Measurements from ENCODE around the gene ZKSCAN7.
A peak's percentile ranks its signal among the peaks of the same experiment; 100 is the strongest.

- no peak for TF ChIP-seq CTCF (conservative IDR thresholded peaks at IDR 0.05; ENCODE audit: low read depth in 2 of 2)
- TF ChIP-seq CREB1 (CRISPR knock-in tag; IDR thresholded peaks at IDR 0.05; ENCODE audit: low read depth), result no peak
- no peak for TF ChIP-seq ZNF114 (CRISPR knock-in tag; IDR thresholded peaks at IDR 0.05)
- TF ChIP-seq EZH2 (IDR thresholded peaks at IDR 0.05; ENCODE audit: low read depth, unreplicated experiment), result no peak
- TF ChIP-seq REST (IDR thresholded peaks at IDR 0.05; ENCODE audit: unreplicated experiment), result peak; percentile 9
- peak; percentile 84 for TF ChIP-seq POLR2AphosphoS5 (IDR thresholded peaks at IDR 0.05; ENCODE audit: low read depth)
- no peak for TF ChIP-seq JUNB (IDR thresholded peaks at IDR 0.05; ENCODE audit: unreplicated experiment)
Observed at GRCh38 chr3:44554626-44555592, at the start of gene ZKSCAN7.
